HG03460 (cell line): ENCODE data around the gene CATSPER3.

Experiments
- ATAC-seq: cut with Tn5 transposase; IDR thresholded peaks from one replicate; pipeline ENCODE4 v1.9.1; 2021; ENCODE audit not compliant: unreplicated experiment

CATSPER3 gene

GRCh38 chr5:135027697-135028615 lies 60.2 kb downstream of the CATSPER3 start:
- no peak for ATAC-seq

GRCh38 chr5:135028791-135029476 lies 61.2 kb downstream of the CATSPER3 start:
- ATAC-seq: no peak

- ATAC-seq: no peak
These were observed 61.9 kb downstream of the CATSPER3 start for GRCh38 chr5:135029477-135030122.

- ATAC-seq: no peak
These were observed 62.6 kb downstream of the CATSPER3 start for GRCh38 chr5:135030123-135030955.

- no peak for ATAC-seq
These were observed 63.5 kb downstream of the CATSPER3 start for GRCh38 chr5:135030956-135031812.

- no peak for ATAC-seq
These were observed 64.3 kb downstream of the CATSPER3 start for GRCh38 chr5:135031813-135032694.

GRCh38 chr5:135032695-135032998 lies 64.9 kb downstream of the CATSPER3 start:
- no peak for ATAC-seq

- ATAC-seq: no peak
These were observed 65.5 kb downstream of the CATSPER3 start for GRCh38 chr5:135032999-135033861.

- ATAC-seq: no peak
These were observed 66.2 kb downstream of the CATSPER3 start, which contains the start of gene PITX1 for GRCh38 chr5:135033901-135034235. Gene PITX1, minus strand, starts transcription at chr5:135034228. Its CDS starts 347 bp downstream, at chr5:135033881.

GRCh38 chr5:135034236-135034962 lies 66.7 kb downstream of the CATSPER3 start:
- no peak for ATAC-seq

GRCh38 chr5:135034963-135035677 lies 67.4 kb downstream of the CATSPER3 start:
- ATAC-seq: no peak

GRCh38 chr5:135035678-135036030 lies 67.9 kb downstream of the CATSPER3 start:
- ATAC-seq: no peak

GRCh38 chr5:135036405-135036804 lies 68.7 kb downstream of the CATSPER3 start:
- no peak for ATAC-seq

- no peak for ATAC-seq
These were observed 70.0 kb downstream of the CATSPER3 start for GRCh38 chr5:135037519-135038204.

- ATAC-seq: no peak
These were observed 70.6 kb downstream of the CATSPER3 start for GRCh38 chr5:135038205-135038812.

GRCh38 chr5:135038813-135039270 lies 71.1 kb downstream of the CATSPER3 start:
- ATAC-seq: no peak
